Measurements from ENCODE around the gene TMEM234.
A peak's percentile ranks its signal among the peaks of the same experiment; 100 is the strongest.
"Not testable (repeated sequence)": the region's sequence is repeated elsewhere in the genome, so short reads cannot be mapped to it uniquely, and the experiment has no call there.

Gene TMEM234

DNA sequence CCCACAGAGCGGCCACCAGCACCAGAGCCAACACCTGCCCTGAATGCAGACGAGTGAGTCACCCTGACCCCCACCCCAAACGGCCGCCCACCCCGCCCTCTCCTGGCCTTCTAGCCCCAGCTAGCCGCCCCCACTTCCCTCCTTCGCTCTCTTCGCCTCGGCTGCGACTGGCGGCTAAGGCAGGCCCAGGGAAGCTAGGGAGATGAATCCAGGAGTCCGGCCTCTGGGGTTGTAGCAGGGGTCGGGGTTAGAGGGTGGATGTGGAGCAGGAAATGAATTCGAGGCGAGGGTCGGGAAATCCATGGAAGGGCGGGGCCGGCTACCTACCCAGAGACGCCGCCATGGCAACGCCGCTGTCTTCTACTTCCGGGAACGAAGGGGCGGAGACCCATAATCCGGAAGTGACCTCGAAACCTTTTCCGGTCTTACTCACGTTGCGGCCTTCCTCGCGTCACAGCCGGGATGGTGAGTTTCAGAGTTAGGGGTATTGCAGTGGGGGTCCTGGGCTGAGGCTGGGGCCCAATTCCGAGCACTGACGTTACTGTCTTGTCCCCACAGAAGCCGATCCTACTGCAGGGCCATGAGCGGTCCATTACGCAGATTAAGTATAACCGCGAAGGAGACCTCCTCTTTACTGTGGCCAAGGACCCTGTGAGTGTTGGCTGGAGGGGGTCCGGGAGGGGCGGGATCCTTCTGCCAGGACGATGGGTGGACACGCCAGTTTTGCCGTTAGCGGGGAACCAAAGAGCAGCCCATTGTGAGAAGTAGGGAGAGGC lies at the start of gene TMEM234, which contains the start of gene EIF3I:
Gene TMEM234, minus strand, starts transcription at position 374 of the 776 bp plus-strand sequence. Its CDS starts 31 bp downstream, at position 343.
Gene EIF3I, plus strand, starts transcription at position 428 of the 776 bp plus-strand sequence. Its CDS starts 35 bp downstream, at position 463.
- peak; percentile 91 for DNase-seq

DNA sequence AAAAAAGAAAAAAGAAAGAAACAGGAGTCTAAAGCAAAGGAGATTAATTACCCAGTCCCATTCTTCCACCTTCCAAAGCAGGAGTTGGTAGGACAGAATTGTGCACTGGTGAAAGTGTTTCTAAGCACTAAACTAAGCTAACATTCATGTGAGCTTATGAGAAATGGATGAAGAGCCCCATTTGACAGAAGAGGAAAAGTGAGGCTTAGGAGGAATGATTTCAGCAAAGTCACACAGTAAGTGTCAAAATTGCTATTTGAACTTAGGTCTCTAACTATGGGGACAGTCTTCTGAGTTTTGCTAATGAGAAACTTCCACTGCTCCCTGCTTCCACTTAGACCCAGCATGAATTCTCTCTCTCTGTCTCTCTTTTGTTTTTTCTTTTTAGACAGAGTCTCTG lies 47.6 kb upstream of the TMEM234 start:
- no peak for DNase-seq

- DNase-seq = peak; percentile 69
Measured at GRCh38 chr1:32266921-32267591, 44.9 kb upstream of the TMEM234 start.

DNA sequence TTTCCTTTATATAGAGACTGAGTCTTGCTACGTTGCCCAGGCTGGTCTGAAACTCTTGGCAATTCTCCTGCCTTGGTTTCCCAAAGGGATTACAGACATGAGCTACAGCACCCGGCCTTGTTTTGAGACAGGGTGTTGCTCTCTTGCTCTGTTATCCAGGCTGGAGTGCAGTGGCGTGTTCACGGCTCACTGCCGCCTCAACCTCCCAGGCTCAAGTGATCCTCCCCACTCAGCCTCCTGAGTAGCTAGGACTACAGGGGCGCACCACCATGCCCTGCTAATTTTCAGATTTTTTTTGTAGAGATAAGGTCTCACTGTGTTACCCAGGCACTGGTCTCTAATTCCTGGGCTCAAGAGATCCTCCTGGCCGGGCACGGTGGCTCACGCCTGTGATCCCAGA lies 43.7 kb upstream of the TMEM234 start:
- DNase-seq = no peak

- DNase-seq = no peak
Measured at GRCh38 chr1:32263744-32264143, 41.6 kb upstream of the TMEM234 start.

DNA sequence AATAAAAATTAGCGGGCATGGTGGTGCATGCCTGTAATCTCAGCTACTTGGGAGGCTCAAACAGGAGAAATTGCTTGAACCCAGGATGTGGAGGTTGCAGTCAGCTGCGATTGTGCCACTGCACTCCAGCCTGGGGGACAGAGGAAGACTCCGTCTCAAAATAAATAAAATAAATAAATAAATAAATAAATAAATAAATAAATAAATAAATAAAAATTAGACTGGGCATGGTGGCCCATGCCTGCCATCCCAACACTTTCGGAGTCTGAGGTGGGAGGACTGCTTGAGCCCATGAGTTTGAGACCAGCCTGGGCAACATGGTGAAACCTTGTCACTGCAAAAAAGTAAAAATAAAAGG lies 41.1 kb upstream of the TMEM234 start:
- DNase-seq = not testable (repeated sequence)

DNA sequence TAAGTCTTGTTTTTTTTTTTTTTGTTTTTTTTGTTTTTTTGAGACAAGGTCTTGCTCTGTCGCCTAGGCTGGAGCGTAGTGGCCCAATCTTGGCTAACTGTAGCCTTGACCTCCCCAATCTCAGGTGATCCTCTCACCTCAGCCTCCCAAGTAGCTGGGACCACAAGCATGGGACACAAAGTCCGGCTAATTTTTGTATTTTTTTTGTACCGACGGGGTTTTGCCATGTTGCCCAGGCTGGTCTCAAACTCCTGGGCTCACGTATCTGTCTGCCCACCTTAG lies 35.0 kb upstream of the TMEM234 start:
- no peak for DNase-seq

GRCh38 chr1:32256473-32257226 lies 34.5 kb upstream of the TMEM234 start:
- no peak for DNase-seq

GRCh38 chr1:32255072-32256071 lies 33.2 kb upstream of the TMEM234 start:
- no peak for DNase-seq

- DNase-seq = no peak
Measured at GRCh38 chr1:32250893-32251716, 29.0 kb upstream of the TMEM234 start, which contains the start of gene LCK. TSS of gene LCK (plus strand) at chr1:32251265. CDS start at chr1:32274330, 23,065 bp downstream.

GRCh38 chr1:32249831-32250525 lies 27.8 kb upstream of the TMEM234 start:
- DNase-seq = peak; percentile 20

- peak; percentile 60 for DNase-seq
Measured at GRCh38 chr1:32247983-32248889, 26.1 kb upstream of the TMEM234 start.

DNA sequence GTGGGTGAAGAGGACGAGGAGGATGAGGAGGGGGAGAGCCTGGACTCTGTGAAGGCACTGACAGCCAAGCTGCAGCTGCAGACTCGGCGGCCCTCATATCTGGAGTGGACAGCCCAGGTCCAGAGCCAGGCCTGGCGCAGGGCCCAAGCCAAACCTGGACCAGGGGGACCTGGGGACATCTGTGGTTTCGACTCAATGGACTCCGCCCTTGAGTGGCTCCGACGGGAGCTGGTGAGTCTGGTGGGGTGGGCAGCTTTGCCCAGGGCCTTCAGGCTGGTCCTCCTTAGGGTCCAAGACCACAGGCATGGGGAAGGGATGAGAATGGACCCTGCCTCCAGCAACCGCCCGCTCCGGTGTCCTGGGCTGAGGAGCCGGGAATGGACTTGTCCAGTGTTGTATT lies 25.3 kb upstream of the TMEM234 start:
- DNase-seq = no peak

- peak; percentile 71 for DNase-seq
Measured at GRCh38 chr1:32246888-32247273, 24.7 kb upstream of the TMEM234 start, which contains the start of gene FAM167B. TSS of gene FAM167B (plus strand) at chr1:32247222. CDS start at chr1:32247422, 200 bp downstream.

GRCh38 chr1:32242341-32242851 lies 20.2 kb upstream of the TMEM234 start:
- no peak for DNase-seq

- DNase-seq = peak; percentile 46
Measured at GRCh38 chr1:32241001-32241763, 19.0 kb upstream of the TMEM234 start.

GRCh38 chr1:32240140-32240951 lies 18.2 kb upstream of the TMEM234 start:
- DNase-seq = peak; percentile 45

DNA sequence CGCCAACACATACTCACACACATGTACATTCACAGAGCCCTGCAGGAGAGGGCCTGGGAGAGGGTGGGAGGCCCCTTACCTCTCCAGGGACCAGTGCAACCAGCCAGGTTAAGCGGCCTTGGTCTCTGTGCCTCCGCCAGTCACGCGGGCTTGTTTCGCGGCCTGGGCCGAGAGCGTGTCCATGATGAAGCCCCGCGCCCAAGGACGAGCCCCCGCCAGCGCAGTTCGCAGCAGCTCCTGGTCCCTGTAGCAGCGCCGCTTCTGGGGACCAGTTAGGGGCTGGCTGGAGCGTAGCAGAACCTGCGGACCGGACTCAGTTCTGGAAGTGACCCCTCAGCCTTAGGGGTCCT lies 17.6 kb upstream of the TMEM234 start:
- no peak for DNase-seq
